ENCODE data around the gene EXT2. TPM values are rescaled to one million over a fixed set of nuclear protein-coding genes. Genes with fewer than 3 reads are reported as not detected.

Gene EXT2
- total RNA-seq, 1 donor = 174 TPM

- TF ChIP-seq CTCF (IDR thresholded peaks at IDR 0.05; ENCODE audit: extremely low read depth, low read depth, low read length) = no peak
- Histone ChIP-seq H3K27me3 (ENCODE audit: insufficient read depth, low read length) (no peaks in the 10 kb centered on the region), H3K4me2 (ENCODE audit: insufficient read depth, low read length) (no peak overlapping the region), H3K36me3 (ENCODE audit: insufficient read depth, low read length) (no peaks in the 10 kb centered on the region), H3K9me3 (ENCODE audit: low read depth, low read length) (no peaks in the 10 kb centered on the region), H4K20me1 (ENCODE audit: insufficient read depth, low read length) (no peaks in the 10 kb centered on the region), H3K4me1 (ENCODE audit: insufficient read depth, low read length) (peaks cover 5% of the 10 kb centered on the region), H3K27ac (ENCODE audit: low read depth, low read length) (no peak overlapping the region), H3K4me3 (ENCODE audit: insufficient read depth, low read length) (no peak overlapping the region), H3K79me2 (ENCODE audit: insufficient read depth, low read length) (no peaks in the 10 kb centered on the region), H2AFZ (ENCODE audit: low read length) (no peak overlapping the region)
- no peak for DNase-seq (ENCODE audit: insufficient read length, low spot score, missing footprints)
Observed at GRCh38 chr11:44264438-44264749, 168.9 kb downstream of the EXT2 start.

- Histone ChIP-seq H3K4me2 (ENCODE audit: insufficient read depth, low read length) (no peak overlapping the region), H3K4me1 (ENCODE audit: insufficient read depth, low read length) (peaks cover 9% of the 10 kb centered on the region), H2AFZ (ENCODE audit: low read length) (no peak overlapping the region), H3K79me2 (ENCODE audit: insufficient read depth, low read length) (no peaks in the 10 kb centered on the region), H3K9me3 (ENCODE audit: low read depth, low read length) (no peaks in the 10 kb centered on the region), H3K36me3 (ENCODE audit: insufficient read depth, low read length) (no peaks in the 10 kb centered on the region), H3K27me3 (ENCODE audit: insufficient read depth, low read length) (no peaks in the 10 kb centered on the region), H4K20me1 (ENCODE audit: insufficient read depth, low read length) (no peaks in the 10 kb centered on the region), H3K27ac (ENCODE audit: low read depth, low read length) (no peak overlapping the region), H3K4me3 (ENCODE audit: insufficient read depth, low read length) (no peak overlapping the region)
- no peak for DNase-seq (ENCODE audit: insufficient read length, low spot score, missing footprints)
- no peak for TF ChIP-seq CTCF (IDR thresholded peaks at IDR 0.05; ENCODE audit: extremely low read depth, low read depth, low read length)
Observed at GRCh38 chr11:44264761-44265160, 169.3 kb downstream of the EXT2 start.

- Histone ChIP-seq H4K20me1 (ENCODE audit: insufficient read depth, low read length) (no peaks in the 10 kb centered on the region), H3K4me3 (ENCODE audit: insufficient read depth, low read length) (no peak overlapping the region), H3K27ac (ENCODE audit: low read depth, low read length) (no peak overlapping the region), H3K9me3 (ENCODE audit: low read depth, low read length) (no peaks in the 10 kb centered on the region), H3K4me1 (ENCODE audit: insufficient read depth, low read length) (peaks cover 13% of the 10 kb centered on the region), H3K79me2 (ENCODE audit: insufficient read depth, low read length) (no peaks in the 10 kb centered on the region), H3K4me2 (ENCODE audit: insufficient read depth, low read length) (no peak overlapping the region), H3K27me3 (ENCODE audit: insufficient read depth, low read length) (no peaks in the 10 kb centered on the region), H2AFZ (ENCODE audit: low read length) (no peak overlapping the region), H3K36me3 (ENCODE audit: insufficient read depth, low read length) (no peaks in the 10 kb centered on the region)
- TF ChIP-seq CTCF (IDR thresholded peaks at IDR 0.05; ENCODE audit: extremely low read depth, low read depth, low read length) = no peak
- no peak for DNase-seq (ENCODE audit: insufficient read length, low spot score, missing footprints)
Observed at GRCh38 chr11:44266056-44266780, 170.7 kb downstream of the EXT2 start.

GRCh38 chr11:44267006-44267749 lies 171.7 kb downstream of the EXT2 start:
- H2AFZ ChIP-seq (ENCODE audit: low read length) = no peak overlapping the region
- no peaks in the 10 kb centered on the region for H3K79me2 ChIP-seq (ENCODE audit: insufficient read depth, low read length)
- no peak overlapping the region for H3K4me3 ChIP-seq (ENCODE audit: insufficient read depth, low read length)
- no peak overlapping the region for H3K27ac ChIP-seq (ENCODE audit: low read depth, low read length)
- no peak for TF ChIP-seq CTCF (IDR thresholded peaks at IDR 0.05; ENCODE audit: extremely low read depth, low read depth, low read length)
- no peak for DNase-seq (ENCODE audit: insufficient read length, low spot score, missing footprints)
- no peak overlapping the region for H3K4me2 ChIP-seq (ENCODE audit: insufficient read depth, low read length)
- no peaks in the 10 kb centered on the region for H3K27me3 ChIP-seq (ENCODE audit: insufficient read depth, low read length)
- H3K4me1 ChIP-seq (ENCODE audit: insufficient read depth, low read length) = peaks cover 13% of the 10 kb centered on the region
- H4K20me1 ChIP-seq (ENCODE audit: insufficient read depth, low read length) = no peaks in the 10 kb centered on the region
- no peaks in the 10 kb centered on the region for H3K9me3 ChIP-seq (ENCODE audit: low read depth, low read length)
- H3K36me3 ChIP-seq (ENCODE audit: insufficient read depth, low read length) = no peaks in the 10 kb centered on the region
